Stomach (tissue), 4 donors: ENCODE results near the gene ADI1.

Source experiments
- POLR2A ChIP-seq, 4 donors: fragments of 450-650 bp; IDR thresholded peaks; one replicate each; pipeline ENCODE4 v1.6.1; 2016; ENCODE audit warnings: antibody characterized with exemption in 4 of 4, control low read depth in 2 of 4, mild to moderate bottlenecking in 1 of 4, moderate library complexity in 1 of 4
- TF ChIP-seq, protein P1 (sequence below), 7 experiments: fragments of 450-650 bp in 4 of 7; fragments of 200-600 bp in 3 of 7; sonication (generic) in 3 of 7; IDR thresholded peaks; one replicate each; pipeline ENCODE4 v1.5.1; 2016 to 2019; ENCODE audit warnings: antibody characterized with exemption in 7 of 7, control low read depth in 2 of 7, mild to moderate bottlenecking in 1 of 7

DNA sequence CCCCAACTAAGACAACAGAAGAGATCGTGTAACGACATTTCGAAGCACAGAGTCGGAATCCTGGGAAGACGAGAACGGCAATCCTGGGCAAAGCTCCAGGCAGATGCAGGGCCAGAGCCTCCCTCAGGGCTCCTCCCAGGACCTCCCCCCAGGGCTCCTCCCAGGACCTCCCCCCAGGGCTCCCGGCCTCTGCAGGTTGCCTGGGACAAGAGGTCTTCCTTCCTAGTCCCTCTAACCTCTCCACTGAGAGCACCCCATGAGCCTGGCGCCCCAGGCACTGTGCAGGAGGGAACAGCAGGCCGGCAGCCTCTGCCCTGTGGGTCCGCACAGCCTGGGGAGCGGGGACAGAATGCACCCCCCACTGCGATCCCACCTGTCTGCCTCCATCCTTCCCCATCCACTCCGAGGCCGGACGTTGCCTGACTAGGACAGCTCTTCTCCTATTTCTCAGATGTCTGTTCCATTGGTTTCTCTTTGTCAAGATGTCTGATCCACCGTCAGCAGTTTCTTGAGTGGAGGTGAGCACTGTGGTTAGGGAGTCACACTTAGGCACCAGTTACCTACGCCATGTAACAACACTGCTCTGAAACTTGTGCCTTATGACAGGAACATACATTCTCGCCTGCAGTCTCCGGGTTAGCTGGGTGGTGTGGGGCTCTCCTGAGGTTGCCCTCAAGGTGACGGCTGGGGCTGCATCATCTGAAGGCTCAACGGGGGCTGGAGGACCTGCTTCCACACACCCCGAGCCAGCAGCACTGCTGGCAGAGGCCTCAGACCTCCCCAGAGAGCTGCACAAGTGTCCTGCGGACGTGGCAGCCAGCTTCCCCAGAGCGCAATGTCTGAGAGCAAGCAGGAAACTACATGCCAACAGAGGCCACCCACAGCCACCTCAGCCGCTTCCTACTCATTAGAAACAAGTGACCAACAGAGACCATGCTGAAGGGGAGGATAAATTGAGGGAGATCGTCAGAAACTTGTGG lies 28.9 kb downstream of the ADI1 start:
- TF ChIP-seq, protein P1, sequence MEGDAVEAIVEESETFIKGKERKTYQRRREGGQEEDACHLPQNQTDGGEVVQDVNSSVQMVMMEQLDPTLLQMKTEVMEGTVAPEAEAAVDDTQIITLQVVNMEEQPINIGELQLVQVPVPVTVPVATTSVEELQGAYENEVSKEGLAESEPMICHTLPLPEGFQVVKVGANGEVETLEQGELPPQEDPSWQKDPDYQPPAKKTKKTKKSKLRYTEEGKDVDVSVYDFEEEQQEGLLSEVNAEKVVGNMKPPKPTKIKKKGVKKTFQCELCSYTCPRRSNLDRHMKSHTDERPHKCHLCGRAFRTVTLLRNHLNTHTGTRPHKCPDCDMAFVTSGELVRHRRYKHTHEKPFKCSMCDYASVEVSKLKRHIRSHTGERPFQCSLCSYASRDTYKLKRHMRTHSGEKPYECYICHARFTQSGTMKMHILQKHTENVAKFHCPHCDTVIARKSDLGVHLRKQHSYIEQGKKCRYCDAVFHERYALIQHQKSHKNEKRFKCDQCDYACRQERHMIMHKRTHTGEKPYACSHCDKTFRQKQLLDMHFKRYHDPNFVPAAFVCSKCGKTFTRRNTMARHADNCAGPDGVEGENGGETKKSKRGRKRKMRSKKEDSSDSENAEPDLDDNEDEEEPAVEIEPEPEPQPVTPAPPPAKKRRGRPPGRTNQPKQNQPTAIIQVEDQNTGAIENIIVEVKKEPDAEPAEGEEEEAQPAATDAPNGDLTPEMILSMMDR (IDR thresholded peaks at IDR 0.05): no peak
- no peak for TF ChIP-seq POLR2A (IDR thresholded peaks at IDR 0.05)
